Measurements from ENCODE around the gene BNC2. TPM values are rescaled to one million over a fixed set of nuclear protein-coding genes. Genes with fewer than 3 reads are reported as not detected.
A peak's percentile ranks its signal among the peaks of the same experiment; 100 is the strongest.

Gene BNC2
- total RNA-seq, 1 experiment from 2014 or later = 43.6 TPM

DNA sequence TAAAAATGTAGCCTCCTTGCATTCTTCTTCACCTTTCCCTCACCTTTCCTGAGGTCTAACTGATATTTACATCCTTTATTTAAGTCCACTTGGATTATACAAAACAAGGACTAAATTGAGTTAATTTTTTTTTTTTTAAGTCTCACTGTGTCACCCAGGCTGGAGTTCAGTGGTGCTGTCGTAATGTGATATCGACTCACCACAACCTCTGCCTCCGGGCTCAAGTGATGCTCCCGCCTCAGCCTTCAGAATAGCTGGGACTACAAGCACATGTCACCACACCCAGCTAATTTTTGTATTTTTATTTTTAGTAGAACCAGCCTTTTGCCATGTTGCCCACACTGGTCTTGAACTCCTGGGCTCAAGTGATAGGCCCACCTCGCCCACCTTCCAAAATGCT is 195.3 kb downstream of the BNC2 start:
- Histone ChIP-seq H3K14ac (ENCODE audit: insufficient read depth, low read length) (no peak overlapping the region), H4K5ac (ENCODE audit: insufficient read length, low read depth, low read length) (no peak overlapping the region), H2BK120ac (ENCODE audit: low read depth, low read length, poor library complexity, severe bottlenecking) (no peak overlapping the region), H3K9me3 (ENCODE audit: control insufficient read depth, low read depth, low read length) (no peaks in the 10 kb centered on the region), H3K56ac (ENCODE audit: insufficient read length, low read depth, low read length) (no peak overlapping the region), H3K79me1 (ENCODE audit: insufficient read depth, low read depth, low read length, poor library complexity, severe bottlenecking) (no peaks in the 10 kb centered on the region), H3K4ac (ENCODE audit: low read depth, low read length) (no peak overlapping the region), H4K91ac (ENCODE audit: insufficient read length, low read depth, low read length) (no peak overlapping the region), H3K18ac (ENCODE audit: insufficient read length, low read depth, low read length) (no peak overlapping the region), H3K4me2 (ENCODE audit: insufficient read depth, insufficient read length, low read length) (no peak overlapping the region), H2AFZ (ENCODE audit: low read length) (no peak overlapping the region), H2AK5ac (ENCODE audit: insufficient read length, low read length) (no peak overlapping the region), H2BK5ac (ENCODE audit: insufficient read length, low read length) (no peak overlapping the region), H2BK12ac (ENCODE audit: insufficient read length, low read depth, low read length) (no peak overlapping the region), H4K8ac (replicated peaks; ENCODE audit: insufficient read length, low read depth, low read length) (no peak overlapping the region), H3K9ac (ENCODE audit: extremely low read depth, insufficient read length, low read length) (no peak overlapping the region), H3T11ph (ENCODE audit: low read length) (no peak overlapping the region), H3K23me2 (ENCODE audit: insufficient read length, low read depth, low read length, poor library complexity, severe bottlenecking) (no peaks in the 10 kb centered on the region), H4K20me1 (ENCODE audit: control insufficient read depth, insufficient read depth, insufficient read length) (no peaks in the 10 kb centered on the region), H3K27ac (ENCODE audit: insufficient read length, low read depth, low read length) (no peak overlapping the region), H3K27me3 (ENCODE audit: insufficient read depth, low read length) (no peaks in the 10 kb centered on the region), H3K79me2 (ENCODE audit: insufficient read depth, low read length) (no peaks in the 10 kb centered on the region), H2BK15ac (ENCODE audit: low read depth, low read length) (no peak overlapping the region), H3K4me1 (ENCODE audit: insufficient read depth, low read length) (peaks cover 5% of the 10 kb centered on the region; the same call in 1 of the 2 replicates), H3K23ac (ENCODE audit: insufficient read length, low read depth, low read length) (no peak overlapping the region), H2BK20ac (ENCODE audit: low read depth, low read length, poor library complexity, severe bottlenecking) (no peak overlapping the region)
- TF ChIP-seq, protein P1, sequence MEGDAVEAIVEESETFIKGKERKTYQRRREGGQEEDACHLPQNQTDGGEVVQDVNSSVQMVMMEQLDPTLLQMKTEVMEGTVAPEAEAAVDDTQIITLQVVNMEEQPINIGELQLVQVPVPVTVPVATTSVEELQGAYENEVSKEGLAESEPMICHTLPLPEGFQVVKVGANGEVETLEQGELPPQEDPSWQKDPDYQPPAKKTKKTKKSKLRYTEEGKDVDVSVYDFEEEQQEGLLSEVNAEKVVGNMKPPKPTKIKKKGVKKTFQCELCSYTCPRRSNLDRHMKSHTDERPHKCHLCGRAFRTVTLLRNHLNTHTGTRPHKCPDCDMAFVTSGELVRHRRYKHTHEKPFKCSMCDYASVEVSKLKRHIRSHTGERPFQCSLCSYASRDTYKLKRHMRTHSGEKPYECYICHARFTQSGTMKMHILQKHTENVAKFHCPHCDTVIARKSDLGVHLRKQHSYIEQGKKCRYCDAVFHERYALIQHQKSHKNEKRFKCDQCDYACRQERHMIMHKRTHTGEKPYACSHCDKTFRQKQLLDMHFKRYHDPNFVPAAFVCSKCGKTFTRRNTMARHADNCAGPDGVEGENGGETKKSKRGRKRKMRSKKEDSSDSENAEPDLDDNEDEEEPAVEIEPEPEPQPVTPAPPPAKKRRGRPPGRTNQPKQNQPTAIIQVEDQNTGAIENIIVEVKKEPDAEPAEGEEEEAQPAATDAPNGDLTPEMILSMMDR (conservative IDR thresholded peaks at IDR 0.05) = no peak
- no peak overlapping the region for H3K4me3 Mint-ChIP-seq
- DNase-seq = no peak
- no peaks in the 10 kb centered on the region; a peak in 1 of 7 replicates for H3K36me3 Mint-ChIP-seq (ENCODE audit: insufficient read depth in 1 of 3, low read depth in 3 of 3)
- peaks cover 24 to 27% of the 10 kb centered on the region in 2 experiments for H3K4me1 Mint-ChIP-seq
- H3K27me3 Mint-ChIP-seq (ENCODE audit: low read depth) = no peaks in the 10 kb centered on the region
- WGBS (ENCODE audit: extremely low coverage, insufficient read length, low lambda C conversion rate) = no CpG with 5 or more reads among the region's 5 CpGs
- H3K9me3 Mint-ChIP-seq = no peaks in the 10 kb centered on the region
- H3K27ac Mint-ChIP-seq = peak overlapping the region in 2 of 3 experiments; percentile 65; a peak in 2 of 7 replicates

All from H9 (cell line).